Activated naive CD8-positive, alpha-beta T cell treated with anti-CD3 and anti-CD28 coated beads, Interleukin-2, amount 10 ng/mL, durations not matched to agents 7 days and 5 days (primary cell): ENCODE data around the gene PLAC1. TPM values are rescaled to one million over a fixed set of nuclear protein-coding genes. Genes with fewer than 3 reads are reported as not detected.

Experiments
- ATAC-seq: fragments of 150-1000 bp; cut with Tn5 transposase; one replicate; pipeline ENCODE4 v1.10.0; 2021; ENCODE audit warnings: low read depth, moderate library complexity
- POLR2A ChIA-PET: fragments of 350-600 bp; sonication (Branson Sonifier 250); formaldehyde crosslinking; loops from one replicate; lab custom pipeline; 2021; ENCODE audit warnings: antibody characterized with exemption; lab: Charles Lee
- DNase-seq: peaks from one replicate; pipeline ENCODE4 v3.0.0; 2021
- H3K27ac Mint-ChIP-seq: one replicate; pipeline ENCODE4 v1.8.0; 2022; ENCODE audit warnings: mild to moderate bottlenecking, mixed read lengths
- H3K27me3 Mint-ChIP-seq: one replicate; pipeline ENCODE4 v1.8.0; 2022; ENCODE audit warnings: mild to moderate bottlenecking, moderate library complexity, mixed read lengths
- H3K36me3 Mint-ChIP-seq: one replicate; pipeline ENCODE4 v1.8.0; 2021; ENCODE audit warnings: mild to moderate bottlenecking, mixed read lengths
- H3K4me1 Mint-ChIP-seq: one replicate; pipeline ENCODE4 v1.8.0; 2021; ENCODE audit warnings: mixed read lengths
- H3K4me3 Mint-ChIP-seq: one replicate; pipeline ENCODE4 v1.8.0; 2022; ENCODE audit warnings: mild to moderate bottlenecking, moderate library complexity, mixed read lengths
- H3K9me3 Mint-ChIP-seq: one replicate; pipeline ENCODE4 v1.8.0; 2021; ENCODE audit warnings: mixed read lengths
- total RNA-seq, 2 experiments: library from RNA; stranded (reverse); gene quantifications; one replicate each; pipeline ENCODE4 v1.2.3, GENCODE V29; 2021

Gene PLAC1
- total RNA-seq, 2 experiments from 2014 or later: not detected

DNA sequence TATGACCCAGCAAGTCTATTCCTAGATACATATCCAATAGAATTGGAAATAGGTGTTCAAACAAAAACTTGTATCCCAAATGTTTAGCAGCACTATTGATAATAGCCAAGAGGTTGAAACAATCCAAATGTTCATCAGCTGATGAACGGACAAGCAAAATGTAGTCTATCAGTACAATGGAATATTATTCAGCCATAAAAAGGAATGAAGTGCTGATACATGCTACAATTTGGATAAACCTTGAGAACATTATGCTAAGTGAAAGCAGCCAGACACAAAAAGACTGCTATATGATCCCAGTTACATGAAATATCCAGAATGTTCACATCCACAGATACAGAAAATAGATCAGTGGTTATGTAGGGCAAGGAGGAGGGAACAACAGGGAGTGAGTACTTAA lies 50.1 kb downstream of the PLAC1 start:
- Mint-ChIP-seq H3K4me1 (no peaks in the 10 kb centered on the region), H3K4me3 (no peak overlapping the region), H3K36me3 (no peaks in the 10 kb centered on the region), H3K27me3 (no peaks in the 10 kb centered on the region), H3K27ac (no peak overlapping the region), H3K9me3 (no peaks in the 10 kb centered on the region)
- ATAC-seq (no peak), DNase-seq (no peak)
- POLR2A ChIA-PET: no interaction called here

DNA sequence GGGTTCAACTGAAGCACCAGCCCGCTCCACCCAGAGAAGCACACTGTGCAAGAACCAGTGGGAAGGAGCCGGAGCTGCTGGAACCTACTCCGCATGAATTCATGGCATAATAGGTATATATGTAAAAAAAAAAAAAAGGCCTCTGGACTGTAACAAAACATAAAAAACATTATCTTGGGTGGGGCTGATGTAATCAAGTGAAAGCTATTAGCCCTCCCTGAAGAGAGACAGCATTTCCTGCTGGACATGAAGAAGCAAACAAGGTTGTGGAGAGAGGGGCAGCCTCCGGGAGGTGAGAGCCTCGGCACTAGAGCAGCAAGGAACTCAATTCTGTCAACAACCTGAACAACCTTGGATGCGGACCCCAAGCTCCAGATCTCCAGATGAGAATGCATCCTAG lies 50.7 kb downstream of the PLAC1 start:
- Mint-ChIP-seq H3K27me3 (no peaks in the 10 kb centered on the region), H3K27ac (no peak overlapping the region), H3K4me3 (no peak overlapping the region), H3K36me3 (no peaks in the 10 kb centered on the region), H3K9me3 (no peaks in the 10 kb centered on the region), H3K4me1 (no peaks in the 10 kb centered on the region)
- ATAC-seq (no peak), DNase-seq (no peak)
- POLR2A ChIA-PET: no interaction called here

DNA sequence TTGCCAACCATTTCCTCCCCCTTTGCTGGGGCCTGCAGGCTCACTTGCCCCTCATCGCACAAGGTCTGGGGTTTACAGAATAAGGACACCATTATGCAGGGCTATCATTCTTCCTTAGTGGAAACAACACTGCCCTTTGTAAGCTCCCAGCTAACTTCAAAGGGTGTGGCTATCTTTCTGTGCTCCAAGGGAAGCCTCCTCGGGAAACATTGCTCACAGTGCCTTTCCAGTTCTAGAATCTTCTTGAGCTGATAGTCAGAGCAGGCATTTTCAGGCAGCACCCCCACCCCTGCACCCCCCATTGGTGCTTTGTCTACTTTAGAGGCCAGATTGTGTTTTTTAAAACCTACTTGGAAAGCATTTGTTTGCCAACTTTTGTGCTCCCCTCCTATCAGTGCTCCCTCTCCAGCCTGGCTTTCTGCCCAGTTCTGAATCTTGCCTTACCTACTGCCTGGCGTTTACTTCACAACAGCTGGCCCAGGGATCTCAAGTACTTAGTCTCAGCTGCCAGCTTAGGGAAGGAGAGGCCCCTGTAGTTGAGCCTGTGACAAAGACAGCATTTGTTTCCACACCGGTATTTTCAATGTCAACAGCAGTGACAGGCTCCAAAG lies 53.5 kb downstream of the PLAC1 start:
- Mint-ChIP-seq H3K4me1 (no peaks in the 10 kb centered on the region), H3K9me3 (no peaks in the 10 kb centered on the region), H3K36me3 (no peaks in the 10 kb centered on the region), H3K4me3 (no peak overlapping the region), H3K27ac (no peak overlapping the region), H3K27me3 (no peaks in the 10 kb centered on the region)
- no peak for DNase-seq
- POLR2A ChIA-PET: no interaction called here
- no peak for ATAC-seq

DNA sequence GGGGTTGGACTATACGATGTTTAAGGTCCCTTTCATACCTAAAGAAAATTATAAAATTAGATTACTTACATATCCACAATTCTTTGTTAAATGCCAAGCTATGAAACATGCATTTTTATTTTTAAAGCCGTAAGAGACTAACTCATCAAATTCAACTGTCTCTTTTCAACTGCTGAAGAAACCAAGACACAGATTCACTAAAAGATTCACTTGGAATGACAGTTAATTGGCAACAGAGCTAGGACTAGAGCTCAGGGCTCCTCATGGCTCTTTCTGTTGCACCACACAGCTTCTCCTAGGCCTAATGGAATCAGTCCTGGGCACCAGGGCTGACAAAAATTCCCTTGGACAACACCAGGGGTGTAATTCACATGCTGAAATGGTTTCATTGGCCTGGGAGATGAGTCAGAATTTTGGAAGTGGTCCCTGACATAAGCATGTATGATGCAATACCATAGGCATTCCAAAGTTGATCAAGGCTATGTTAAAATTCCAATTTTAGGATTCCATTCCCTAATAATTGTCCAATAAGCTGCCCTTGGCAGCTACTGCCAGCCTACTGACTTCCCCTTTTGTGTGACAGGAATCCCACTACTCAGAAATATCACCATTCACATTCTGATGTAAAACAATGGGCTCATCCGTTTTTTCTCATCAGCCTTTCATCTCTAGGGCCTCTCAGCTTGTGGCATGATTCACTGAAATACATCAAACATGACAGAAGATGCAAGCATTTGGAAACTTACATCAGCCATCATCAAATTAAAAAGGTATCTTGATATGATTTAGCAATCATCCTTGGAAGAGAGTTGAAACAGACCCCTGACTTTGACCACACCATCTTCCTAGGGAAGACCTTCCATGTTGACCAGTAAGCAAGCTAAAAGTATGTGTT lies 54.2 kb downstream of the PLAC1 start:
- H3K27me3 Mint-ChIP-seq: no peaks in the 10 kb centered on the region
- no peaks in the 10 kb centered on the region for H3K36me3 Mint-ChIP-seq
- POLR2A ChIA-PET: no interaction called here
- H3K27ac Mint-ChIP-seq: no peak overlapping the region
- H3K4me1 Mint-ChIP-seq: no peaks in the 10 kb centered on the region
- DNase-seq (no peak), ATAC-seq (no peak)
- no peak overlapping the region for H3K4me3 Mint-ChIP-seq
- no peaks in the 10 kb centered on the region for H3K9me3 Mint-ChIP-seq

DNA sequence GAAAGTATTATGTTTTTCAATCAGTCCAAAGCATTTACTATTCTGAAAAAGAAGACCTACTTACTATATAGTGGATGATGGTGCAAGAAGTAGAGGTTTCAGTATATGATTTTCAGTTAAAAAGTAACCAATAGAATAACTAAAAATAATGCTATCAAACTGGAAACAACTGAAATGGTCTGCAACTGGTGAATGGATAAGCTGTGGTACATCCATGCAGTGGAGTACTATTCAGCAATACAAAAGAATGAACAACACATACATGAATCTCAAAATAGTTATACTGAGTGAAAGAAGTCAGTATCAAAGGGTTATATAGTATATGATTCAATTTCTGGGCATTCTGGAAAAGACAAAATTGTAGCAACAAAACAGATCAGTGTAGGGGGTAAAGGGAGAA lies 55.9 kb downstream of the PLAC1 start:
- no peak overlapping the region for H3K27ac Mint-ChIP-seq
- H3K36me3 Mint-ChIP-seq: peaks cover 2% of the 10 kb centered on the region
- ATAC-seq: no peak
- DNase-seq: no peak
- H3K4me3 Mint-ChIP-seq: no peak overlapping the region
- POLR2A ChIA-PET: no interaction called here
- peaks cover 3% of the 10 kb centered on the region for H3K9me3 Mint-ChIP-seq
- no peaks in the 10 kb centered on the region for H3K4me1 Mint-ChIP-seq
- H3K27me3 Mint-ChIP-seq: peaks cover 2% of the 10 kb centered on the region

DNA sequence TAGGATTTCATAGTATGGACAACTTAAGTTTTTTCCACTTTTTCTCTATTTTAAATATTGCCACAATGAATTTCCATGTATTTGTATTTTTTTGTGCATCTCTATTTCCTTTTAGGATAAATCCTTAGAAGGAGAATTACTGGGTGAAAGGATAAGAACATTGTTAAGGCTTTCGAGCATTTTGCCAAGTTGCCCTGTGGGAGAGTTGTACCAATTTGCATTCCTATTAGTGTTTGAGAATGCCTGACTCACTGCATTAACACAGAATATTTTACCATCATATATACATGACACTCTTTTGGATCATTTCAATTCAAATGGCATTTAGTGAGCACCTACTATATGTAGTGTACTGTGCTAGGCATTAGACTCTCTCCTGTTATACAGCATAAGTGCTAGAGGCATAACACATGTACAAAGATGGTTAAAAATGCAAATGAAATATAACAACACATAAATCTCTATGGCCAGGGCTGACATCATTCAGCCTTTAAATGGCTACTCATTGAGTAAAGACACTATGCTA lies 57.0 kb downstream of the PLAC1 start:
- ATAC-seq: no peak
- POLR2A ChIA-PET: no interaction called here
- H3K4me3 Mint-ChIP-seq: no peak overlapping the region
- peaks cover 3% of the 10 kb centered on the region for H3K9me3 Mint-ChIP-seq
- H3K36me3 Mint-ChIP-seq: peaks cover 2% of the 10 kb centered on the region
- H3K27me3 Mint-ChIP-seq: peaks cover 8% of the 10 kb centered on the region
- DNase-seq: no peak
- no peaks in the 10 kb centered on the region for H3K4me1 Mint-ChIP-seq
- H3K27ac Mint-ChIP-seq: no peak overlapping the region

DNA sequence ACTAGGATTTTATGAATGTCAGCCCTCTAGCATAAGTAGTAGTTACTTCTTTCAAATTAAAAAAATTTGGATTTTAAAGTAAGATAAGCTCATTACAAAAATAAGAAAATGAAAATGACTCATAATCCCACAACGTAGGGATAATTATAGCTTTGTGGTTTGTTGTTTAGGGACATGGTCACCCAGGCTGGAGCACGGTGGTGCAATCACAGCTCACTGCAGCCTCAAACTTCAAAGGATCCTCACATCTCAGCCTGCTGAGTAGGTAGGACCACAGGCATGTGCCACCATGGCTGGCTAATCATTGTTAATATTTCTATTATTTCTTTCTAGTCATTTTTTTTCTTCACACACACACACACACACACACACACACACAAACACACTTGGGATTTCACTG lies 57.6 kb downstream of the PLAC1 start:
- peaks cover 10% of the 10 kb centered on the region for H3K27me3 Mint-ChIP-seq

DNA sequence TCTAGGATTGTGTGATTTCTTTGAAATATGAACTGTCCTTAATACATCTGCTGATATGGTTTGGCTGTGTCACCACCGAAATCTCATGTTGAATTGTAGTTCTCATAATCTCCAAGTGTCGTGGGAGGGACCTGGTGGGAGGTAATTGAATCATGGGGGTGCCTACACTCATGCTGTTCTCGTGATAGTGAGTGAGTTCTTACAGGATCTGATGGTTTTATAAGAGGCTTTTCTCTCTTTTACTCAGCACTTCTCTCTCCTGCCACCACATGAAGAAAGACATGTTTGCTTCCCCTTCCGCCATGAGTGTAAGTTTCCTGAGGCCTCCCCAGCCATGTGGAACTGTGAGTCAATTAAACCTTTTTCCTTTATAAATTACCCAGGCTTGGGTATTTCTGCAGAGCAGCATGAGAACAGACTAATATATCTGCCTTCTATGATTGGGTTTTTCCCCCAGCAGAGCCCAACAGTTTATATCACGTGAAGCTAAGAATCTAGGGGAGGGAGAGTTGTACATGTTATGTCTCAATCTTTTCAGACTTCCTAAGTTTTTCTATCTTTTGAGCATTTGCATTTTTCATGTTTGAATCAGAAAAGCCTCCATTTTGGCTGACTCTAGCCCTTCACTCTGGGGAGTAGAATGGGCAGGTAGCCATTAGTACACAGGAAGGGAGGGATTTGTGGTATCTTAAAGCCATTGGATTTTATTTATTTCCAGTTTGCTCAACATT lies 58.9 kb downstream of the PLAC1 start:
- ATAC-seq: no peak
- POLR2A ChIA-PET: no interaction called here
- no peaks in the 10 kb centered on the region for H3K4me1 Mint-ChIP-seq
- H3K27ac Mint-ChIP-seq: no peak overlapping the region
- H3K36me3 Mint-ChIP-seq: peaks cover 2% of the 10 kb centered on the region
- DNase-seq: no peak
- no peak overlapping the region for H3K4me3 Mint-ChIP-seq
- H3K27me3 Mint-ChIP-seq: peaks cover 17% of the 10 kb centered on the region
- peaks cover 4% of the 10 kb centered on the region for H3K9me3 Mint-ChIP-seq

More for the DNA sequence above, 57.6 kb downstream of the PLAC1 start:
- no peak overlapping the region for H3K4me3 Mint-ChIP-seq
- ATAC-seq: no peak
- H3K9me3 Mint-ChIP-seq: peaks cover 3% of the 10 kb centered on the region
- DNase-seq: no peak
- H3K27ac Mint-ChIP-seq: no peak overlapping the region
- peaks cover 2% of the 10 kb centered on the region for H3K36me3 Mint-ChIP-seq
- POLR2A ChIA-PET: no interaction called here
- H3K4me1 Mint-ChIP-seq: no peaks in the 10 kb centered on the region

DNA sequence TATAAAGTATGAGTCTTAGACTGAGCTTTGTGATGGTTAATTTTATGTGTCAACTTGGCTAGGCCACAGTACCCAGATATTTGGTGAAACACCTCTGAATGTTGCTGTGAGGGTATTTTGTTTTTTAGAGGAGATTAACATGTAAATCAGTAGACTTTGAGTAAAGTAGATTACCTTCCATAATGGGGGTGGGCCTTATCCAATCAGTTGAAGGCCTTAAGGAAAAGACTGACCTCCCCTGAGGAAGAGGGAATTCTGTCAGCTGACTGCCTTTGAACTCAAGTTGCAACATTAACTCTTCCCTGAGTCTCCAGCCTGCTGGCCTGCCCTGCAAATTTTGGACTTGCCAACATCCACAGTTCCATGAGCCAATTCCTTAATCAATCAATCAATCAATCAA lies 66.0 kb downstream of the PLAC1 start:
- DNase-seq: no peak
- peaks cover 6% of the 10 kb centered on the region for H3K4me1 Mint-ChIP-seq
- peaks cover 22% of the 10 kb centered on the region for H3K27me3 Mint-ChIP-seq
- no peaks in the 10 kb centered on the region for H3K36me3 Mint-ChIP-seq
- peaks cover 1% of the 10 kb centered on the region for H3K9me3 Mint-ChIP-seq
- no peak for ATAC-seq
- H3K27ac Mint-ChIP-seq: no peak overlapping the region
- POLR2A ChIA-PET: interaction anchor here (0.7 kb wide), 1 partner anchor 485 kb away, joined by 4 read pairs; no protein-coding TSS in a partner anchor
- no peak overlapping the region for H3K4me3 Mint-ChIP-seq

DNA sequence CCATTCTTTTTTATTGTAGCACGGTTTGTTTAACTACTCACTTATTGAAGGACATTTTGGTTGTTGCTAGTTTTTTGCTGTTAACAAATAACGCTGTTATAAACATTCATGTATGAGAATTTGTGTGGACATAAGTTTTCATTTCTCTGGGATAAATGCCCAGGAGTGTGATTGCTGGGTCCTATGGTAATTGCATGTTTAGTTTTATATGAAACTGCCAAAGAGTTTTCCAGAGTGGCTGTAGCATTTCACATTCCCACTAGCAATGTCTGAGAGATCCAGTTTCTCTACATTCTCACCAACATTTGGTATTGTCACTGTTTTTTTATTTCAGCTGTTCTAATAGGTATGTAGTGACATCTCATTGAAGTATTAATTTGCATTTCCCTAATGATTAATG lies 66.8 kb downstream of the PLAC1 start:
- Mint-ChIP-seq H3K4me1 (peaks cover 6% of the 10 kb centered on the region), H3K27me3 (peaks cover 17% of the 10 kb centered on the region), H3K4me3 (no peak overlapping the region), H3K9me3 (peaks cover 1% of the 10 kb centered on the region), H3K36me3 (no peaks in the 10 kb centered on the region), H3K27ac (no peak overlapping the region)
- POLR2A ChIA-PET: no interaction called here
- ATAC-seq (no peak), DNase-seq (no peak)

DNA sequence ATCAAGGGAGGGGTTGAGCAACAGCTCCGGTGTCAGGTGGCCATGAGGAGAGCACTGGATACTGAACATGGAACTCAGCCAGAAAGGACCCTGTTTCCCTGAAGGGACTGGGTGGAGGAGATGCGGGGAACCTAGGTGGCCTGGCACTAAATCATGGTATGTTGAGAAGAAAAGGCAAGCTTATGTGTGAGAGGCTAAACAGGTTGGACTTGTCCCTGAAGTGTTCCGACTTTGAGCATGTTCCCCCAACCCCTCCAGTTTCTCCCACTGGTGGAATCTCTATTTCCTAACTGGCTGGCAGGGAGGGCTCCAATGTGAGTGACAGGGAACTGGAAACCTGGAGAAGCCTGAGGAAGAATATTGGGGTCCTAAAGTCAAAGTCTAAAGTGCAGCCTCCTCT lies 69.5 kb downstream of the PLAC1 start:
- POLR2A ChIA-PET: no interaction called here
- H3K9me3 Mint-ChIP-seq: no peaks in the 10 kb centered on the region
- no peak for ATAC-seq

DNA sequence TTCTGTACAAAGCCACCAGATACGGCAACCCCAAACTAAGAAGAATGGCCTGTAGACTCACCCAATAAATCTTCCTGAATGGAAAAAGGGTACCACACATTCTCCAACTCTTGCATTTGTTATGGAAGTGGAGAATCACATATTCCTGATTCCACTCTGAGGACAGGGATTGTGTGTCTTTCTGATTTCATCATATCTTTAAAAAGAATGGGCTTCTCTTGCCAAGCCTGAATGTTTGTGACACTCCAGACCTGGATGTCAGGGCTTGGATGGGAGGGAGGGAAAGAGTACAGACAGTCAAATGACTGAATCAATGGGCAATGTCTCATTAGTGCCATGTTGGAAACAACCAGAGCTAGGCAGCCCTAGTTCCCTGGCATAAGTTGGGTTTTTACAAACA lies 77.4 kb downstream of the PLAC1 start:
- no peaks in the 10 kb centered on the region for H3K9me3 Mint-ChIP-seq
- DNase-seq (no peak), ATAC-seq (no peak)
- H3K36me3 Mint-ChIP-seq: no peaks in the 10 kb centered on the region
- H3K27ac Mint-ChIP-seq: no peak overlapping the region
- no peaks in the 10 kb centered on the region for H3K4me1 Mint-ChIP-seq
- H3K4me3 Mint-ChIP-seq: no peak overlapping the region
- POLR2A ChIA-PET: no interaction called here
- H3K27me3 Mint-ChIP-seq: no peaks in the 10 kb centered on the region

More for the DNA sequence above, 69.5 kb downstream of the PLAC1 start:
- H3K4me1 Mint-ChIP-seq: peaks cover 6% of the 10 kb centered on the region
- DNase-seq: no peak
- peaks cover 7% of the 10 kb centered on the region for H3K27me3 Mint-ChIP-seq
- H3K36me3 Mint-ChIP-seq: no peaks in the 10 kb centered on the region
- no peak overlapping the region for H3K4me3 Mint-ChIP-seq
- H3K27ac Mint-ChIP-seq: no peak overlapping the region

DNA sequence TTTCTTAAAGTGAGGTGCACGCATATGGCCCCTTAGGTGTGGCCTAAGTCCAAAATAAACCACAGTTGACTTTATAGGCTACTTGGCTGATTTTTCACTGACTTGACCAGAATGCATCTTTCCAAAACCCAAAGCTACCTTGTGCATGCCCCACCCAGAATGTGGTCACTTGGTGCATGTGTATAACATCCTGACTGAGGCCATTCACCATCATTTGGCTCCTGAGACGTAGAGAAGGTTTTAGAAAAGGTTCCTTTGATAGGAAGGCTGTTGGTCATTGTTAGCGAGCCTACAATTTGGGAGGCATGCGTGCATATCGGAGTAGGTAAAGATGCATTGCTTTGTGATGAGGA lies 84.6 kb downstream of the PLAC1 start:
- POLR2A ChIA-PET: no interaction called here
- H3K36me3 Mint-ChIP-seq: no peaks in the 10 kb centered on the region
- H3K27me3 Mint-ChIP-seq: no peaks in the 10 kb centered on the region
- no peaks in the 10 kb centered on the region for H3K9me3 Mint-ChIP-seq
- no peak for DNase-seq
- no peak for ATAC-seq
- no peak overlapping the region for H3K27ac Mint-ChIP-seq
- peaks cover 2% of the 10 kb centered on the region for H3K4me1 Mint-ChIP-seq
- H3K4me3 Mint-ChIP-seq: no peak overlapping the region
